ENCODE measurements around the gene PHF11. TPM values are rescaled to one million over a fixed set of nuclear protein-coding genes. Genes with fewer than 3 reads are reported as not detected.

PHF11 gene
- polyA plus RNA-seq, 3 donors = 63.4 to 68.8 (median 68.4) TPM

DNA sequence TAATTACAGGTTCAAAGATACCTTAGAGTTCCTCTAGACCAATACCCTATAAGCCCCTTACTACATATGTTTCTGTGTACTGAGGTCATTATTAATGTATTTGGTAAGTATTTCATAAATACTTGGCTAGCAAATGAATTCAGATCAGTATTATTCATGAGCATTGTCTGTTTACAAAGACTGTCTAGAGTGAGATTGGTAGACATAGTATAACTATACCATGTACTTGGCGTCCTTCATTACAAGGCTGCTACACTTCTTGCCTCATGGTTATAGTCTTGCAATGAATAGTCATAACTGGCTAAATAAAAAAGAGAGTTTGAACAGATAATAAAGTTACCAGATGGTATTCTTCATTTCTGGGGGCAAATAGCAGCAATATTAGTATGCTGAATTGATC is 39.6 kb upstream of the PHF11 start:
- H3K4me2 ChIP-seq (replicated peaks; ENCODE audit: extremely low read depth, low read length, poor library complexity, severe bottlenecking) = no peak overlapping the region
- H4K20me1 ChIP-seq (ENCODE audit: insufficient read depth, low read length) = no peaks in the 10 kb centered on the region
- peaks cover 1% of the 10 kb centered on the region for H3K4me1 Mint-ChIP-seq
- intact Hi-C loops (cut with micrococcal nuclease) = no loop called here
- H3K27me3 Mint-ChIP-seq (ENCODE audit: low read depth in 3 of 3) = no peaks in the 10 kb centered on the region
- peaks cover 31 to 35% of the 10 kb centered on the region in 2 donors for H3K36me3 Mint-ChIP-seq
- no peak overlapping the region for H2AFZ ChIP-seq (ENCODE audit: insufficient read depth, low read depth, low read length, poor library complexity, severe bottlenecking)
- H3K4me3 Mint-ChIP-seq = no peak overlapping the region
- peaks cover 0 to under 1% (median 0%) of the 10 kb centered on the region in 7 donors for H3K9me3 Mint-ChIP-seq
- TF ChIP-seq, protein P1, sequence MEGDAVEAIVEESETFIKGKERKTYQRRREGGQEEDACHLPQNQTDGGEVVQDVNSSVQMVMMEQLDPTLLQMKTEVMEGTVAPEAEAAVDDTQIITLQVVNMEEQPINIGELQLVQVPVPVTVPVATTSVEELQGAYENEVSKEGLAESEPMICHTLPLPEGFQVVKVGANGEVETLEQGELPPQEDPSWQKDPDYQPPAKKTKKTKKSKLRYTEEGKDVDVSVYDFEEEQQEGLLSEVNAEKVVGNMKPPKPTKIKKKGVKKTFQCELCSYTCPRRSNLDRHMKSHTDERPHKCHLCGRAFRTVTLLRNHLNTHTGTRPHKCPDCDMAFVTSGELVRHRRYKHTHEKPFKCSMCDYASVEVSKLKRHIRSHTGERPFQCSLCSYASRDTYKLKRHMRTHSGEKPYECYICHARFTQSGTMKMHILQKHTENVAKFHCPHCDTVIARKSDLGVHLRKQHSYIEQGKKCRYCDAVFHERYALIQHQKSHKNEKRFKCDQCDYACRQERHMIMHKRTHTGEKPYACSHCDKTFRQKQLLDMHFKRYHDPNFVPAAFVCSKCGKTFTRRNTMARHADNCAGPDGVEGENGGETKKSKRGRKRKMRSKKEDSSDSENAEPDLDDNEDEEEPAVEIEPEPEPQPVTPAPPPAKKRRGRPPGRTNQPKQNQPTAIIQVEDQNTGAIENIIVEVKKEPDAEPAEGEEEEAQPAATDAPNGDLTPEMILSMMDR (IDR thresholded peaks at IDR 0.05) = no peak
- H3K36me3 ChIP-seq (replicated peaks in 1 of 2; ENCODE audit: control insufficient read depth in 1 of 2, insufficient read depth in 2 of 2, low read length in 2 of 2) = peaks cover 11 to 34% of the 10 kb centered on the region in 2 donors
- H3K4me1 ChIP-seq (ENCODE audit: control insufficient read depth in 1 of 2, insufficient read depth in 2 of 2, low read length in 2 of 2) = no peaks in the 10 kb centered on the region
- no CpG with 5 or more reads among the region's 1 CpG for WGBS (ENCODE audit: insufficient coverage)
- no peaks in the 10 kb centered on the region for H3K27me3 ChIP-seq (ENCODE audit: control insufficient read depth in 2 of 2, insufficient read depth in 2 of 2, low read length in 2 of 2)
- no peak for DNase-seq
- H3K9ac ChIP-seq (ENCODE audit: insufficient read depth, low read length, poor library complexity, severe bottlenecking) = no peak overlapping the region
- no peaks in the 10 kb centered on the region for H3K9me3 ChIP-seq (replicated peaks in 1 of 2; ENCODE audit: control insufficient read depth in 1 of 2, insufficient read depth in 1 of 2, low read length in 2 of 2)
- no peak overlapping the region for H3K4me3 ChIP-seq (replicated peaks in 1 of 3; ENCODE audit: low read depth in 2 of 3, low read length in 3 of 3)
- H3K27ac Mint-ChIP-seq = no peak overlapping the region
- no peak overlapping the region for H3K27ac ChIP-seq (ENCODE audit: low read depth in 1 of 2, low read length in 2 of 2)
- peaks cover 8% of the 10 kb centered on the region for H3K79me2 ChIP-seq (ENCODE audit: insufficient read depth, low read length)

- H3K9me3 Mint-ChIP-seq = peaks cover 0 to 11% (median 4%) of the 10 kb centered on the region in 7 donors
- H3K27ac Mint-ChIP-seq = no peak overlapping the region
- H2AFZ ChIP-seq (ENCODE audit: insufficient read depth, low read depth, low read length, poor library complexity, severe bottlenecking) = no peak overlapping the region
- H3K79me2 ChIP-seq (ENCODE audit: insufficient read depth, low read length) = peaks cover 8% of the 10 kb centered on the region
- intact Hi-C loops (cut with micrococcal nuclease) = no loop called here
- no peak overlapping the region for H3K27ac ChIP-seq (ENCODE audit: low read depth in 1 of 2, low read length in 2 of 2)
- H3K4me1 ChIP-seq (ENCODE audit: control insufficient read depth in 1 of 2, insufficient read depth in 2 of 2, low read length in 2 of 2) = no peaks in the 10 kb centered on the region
- H3K27me3 ChIP-seq (ENCODE audit: control insufficient read depth in 2 of 2, insufficient read depth in 2 of 2, low read length in 2 of 2) = no peaks in the 10 kb centered on the region
- peaks cover 1% of the 10 kb centered on the region for H3K4me1 Mint-ChIP-seq
- peaks cover 0 to 8% of the 10 kb centered on the region in 2 donors for H3K9me3 ChIP-seq (replicated peaks in 1 of 2; ENCODE audit: control insufficient read depth in 1 of 2, insufficient read depth in 1 of 2, low read length in 2 of 2)
- TF ChIP-seq, protein P1 (IDR thresholded peaks at IDR 0.05) = no peak
- H3K36me3 Mint-ChIP-seq = peaks cover 37 to 43% of the 10 kb centered on the region in 2 donors
- no peak for DNase-seq
- H3K4me3 Mint-ChIP-seq = no peak overlapping the region
- no peaks in the 10 kb centered on the region for H4K20me1 ChIP-seq (ENCODE audit: insufficient read depth, low read length)
- no peak overlapping the region for H3K4me3 ChIP-seq (replicated peaks in 1 of 3; ENCODE audit: low read depth in 2 of 3, low read length in 3 of 3)
- H3K27me3 Mint-ChIP-seq (ENCODE audit: low read depth in 3 of 3) = no peaks in the 10 kb centered on the region
- H3K9ac ChIP-seq (ENCODE audit: insufficient read depth, low read length, poor library complexity, severe bottlenecking) = no peak overlapping the region
- H3K36me3 ChIP-seq (replicated peaks in 1 of 2; ENCODE audit: control insufficient read depth in 1 of 2, insufficient read depth in 2 of 2, low read length in 2 of 2) = peaks cover 22 to 44% of the 10 kb centered on the region in 2 donors
- no peak overlapping the region for H3K4me2 ChIP-seq (replicated peaks; ENCODE audit: extremely low read depth, low read length, poor library complexity, severe bottlenecking)
- 100% methylated on average over 2 of the region's 7 CpGs for WGBS (ENCODE audit: insufficient coverage)
Measured at GRCh38 chr13:49457221-49457620, 38.5 kb upstream of the PHF11 start.

All from CD14-positive monocyte (primary cell).